Uterus (tissue), 2 donors: ENCODE data around the gene SART3.
A peak's percentile ranks its signal among the peaks of the same experiment; 100 is the strongest.

Source experiments
- POLR2A ChIP-seq, 2 donors: fragments of 450-650 bp; IDR thresholded peaks; one replicate each; pipeline ENCODE4 v1.6.1; 2016; ENCODE audit warnings: antibody characterized with exemption in 2 of 2, mild to moderate bottlenecking in 1 of 2, moderate library complexity in 1 of 2
- TF ChIP-seq, protein P1 (sequence below), 4 experiments: fragments of 200-600 bp in 2 of 4; fragments of 450-650 bp in 2 of 4; sonication (generic) in 2 of 4; IDR thresholded peaks; one replicate each; pipeline ENCODE4 v1.5.1; 2016 to 2019; ENCODE audit warnings: antibody characterized with exemption in 4 of 4, mild to moderate bottlenecking in 2 of 4, moderate library complexity in 1 of 4

DNA sequence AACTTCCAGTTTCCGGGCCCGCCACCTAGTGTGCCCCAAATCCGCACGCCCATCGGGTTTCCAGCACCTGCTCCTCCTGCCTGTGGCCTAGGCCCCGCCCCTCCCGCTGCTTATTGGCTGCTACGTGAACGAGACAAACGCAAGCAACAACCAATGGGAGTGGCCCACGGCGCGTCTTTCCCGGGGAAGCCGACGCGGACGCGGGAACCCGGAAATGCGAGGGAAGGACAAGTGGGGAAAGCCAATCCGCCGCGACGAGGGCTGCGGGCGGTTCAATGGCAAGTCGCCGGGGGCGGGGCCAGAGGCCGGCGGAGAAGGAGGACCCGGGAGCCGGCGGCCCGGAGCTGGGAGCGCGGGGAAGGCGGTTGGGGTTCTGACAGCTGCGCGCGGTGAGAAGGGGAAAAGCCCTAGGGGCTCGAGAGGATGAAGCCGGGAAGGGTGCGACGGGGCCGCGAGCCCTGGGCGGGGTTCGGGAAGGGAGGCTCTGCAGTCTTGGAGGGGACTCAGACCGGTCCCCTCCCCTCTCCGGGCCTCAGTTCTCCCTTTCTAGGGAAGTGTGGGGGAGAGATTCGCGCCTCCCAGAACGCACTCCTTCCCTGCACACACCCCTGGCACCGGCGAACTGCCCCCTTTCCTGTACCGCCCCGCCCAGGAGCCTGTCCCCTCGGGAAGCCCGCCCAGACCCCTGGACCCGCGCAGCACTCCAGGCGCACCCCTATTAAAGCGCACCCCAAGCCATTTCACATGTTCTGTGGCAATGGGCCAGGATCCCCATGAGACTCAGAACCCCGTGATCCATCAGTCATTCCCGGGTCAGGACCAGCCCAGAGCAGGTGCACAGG is 45.8 kb downstream of the SART3 start, which contains the start of gene FICD:
- TF ChIP-seq POLR2A (IDR thresholded peaks at IDR 0.05): peak in 1 of 2 donors; percentile 51
- TF ChIP-seq, protein P1, sequence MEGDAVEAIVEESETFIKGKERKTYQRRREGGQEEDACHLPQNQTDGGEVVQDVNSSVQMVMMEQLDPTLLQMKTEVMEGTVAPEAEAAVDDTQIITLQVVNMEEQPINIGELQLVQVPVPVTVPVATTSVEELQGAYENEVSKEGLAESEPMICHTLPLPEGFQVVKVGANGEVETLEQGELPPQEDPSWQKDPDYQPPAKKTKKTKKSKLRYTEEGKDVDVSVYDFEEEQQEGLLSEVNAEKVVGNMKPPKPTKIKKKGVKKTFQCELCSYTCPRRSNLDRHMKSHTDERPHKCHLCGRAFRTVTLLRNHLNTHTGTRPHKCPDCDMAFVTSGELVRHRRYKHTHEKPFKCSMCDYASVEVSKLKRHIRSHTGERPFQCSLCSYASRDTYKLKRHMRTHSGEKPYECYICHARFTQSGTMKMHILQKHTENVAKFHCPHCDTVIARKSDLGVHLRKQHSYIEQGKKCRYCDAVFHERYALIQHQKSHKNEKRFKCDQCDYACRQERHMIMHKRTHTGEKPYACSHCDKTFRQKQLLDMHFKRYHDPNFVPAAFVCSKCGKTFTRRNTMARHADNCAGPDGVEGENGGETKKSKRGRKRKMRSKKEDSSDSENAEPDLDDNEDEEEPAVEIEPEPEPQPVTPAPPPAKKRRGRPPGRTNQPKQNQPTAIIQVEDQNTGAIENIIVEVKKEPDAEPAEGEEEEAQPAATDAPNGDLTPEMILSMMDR (IDR thresholded peaks at IDR 0.05): peak in 1 of 4 experiments; percentile 13
